IgD-negative memory B cell (primary cell): ENCODE measurements around the gene DDR1. TPM values are rescaled to one million over a fixed set of nuclear protein-coding genes. Genes with fewer than 3 reads are reported as not detected.

ENCODE experiments used
- H3K27ac Mint-ChIP-seq, 3 donors: one replicate each; pipeline ENCODE4 v1.8.0; 2020 to 2022; ENCODE audit warnings: mild to moderate bottlenecking in 3 of 3, mixed read lengths in 3 of 3, moderate library complexity in 1 of 3
- H3K27me3 Mint-ChIP-seq: one replicate; pipeline ENCODE4 v1.8.0; 2021; ENCODE audit warnings: mixed read lengths
- H3K36me3 Mint-ChIP-seq: one replicate; pipeline ENCODE4 v1.8.0; 2020; ENCODE audit warnings: mild to moderate bottlenecking, mixed read lengths
- H3K4me1 Mint-ChIP-seq, 3 donors: one replicate each; pipeline ENCODE4 v1.8.0; 2020 to 2022; ENCODE audit warnings: mixed read lengths in 3 of 3, mild to moderate bottlenecking in 1 of 3
- H3K4me3 Mint-ChIP-seq, 4 donors: one replicate each; pipeline ENCODE4 v1.8.0; 2020 to 2022; ENCODE audit warnings: mild to moderate bottlenecking in 4 of 4, mixed read lengths in 4 of 4, moderate library complexity in 3 of 4
- H3K9me3 Mint-ChIP-seq, 3 donors: one replicate each; pipeline ENCODE4 v1.8.0; 2020 to 2021; ENCODE audit warnings: mixed read lengths in 3 of 3, mild to moderate bottlenecking in 1 of 3
- polyA plus RNA-seq: library from polyadenylated mRNA; unstranded; fragments of 300-500 nt; fragmentation: Illumina TruSeq; gene quantifications from one replicate; pipeline ENCODE4 v1.2.3, GENCODE V29; 2021

Gene DDR1
- polyA plus RNA-seq, 1 donor from 2014 or later = 4.6 TPM

GRCh38 chr6:30882204-30882758 lies 2.0 kb upstream of the DDR1 start:
- Mint-ChIP-seq H3K4me1 (peaks cover 22 to 45% (median 37%) of the 10 kb centered on the region in 3 donors), H3K36me3 (no peaks in the 10 kb centered on the region), H3K27ac (peak overlapping the region; percentile 73 to 93 (median 90)), H3K27me3 (peaks cover 6% of the 10 kb centered on the region), H3K4me3 (no peak overlapping the region), H3K9me3 (no peaks in the 10 kb centered on the region)

GRCh38 chr6:30882759-30883684 lies 1.3 kb upstream of the DDR1 start:
- Mint-ChIP-seq H3K27ac (peak overlapping the region; percentile 73 to 96 (median 90)), H3K9me3 (no peaks in the 10 kb centered on the region), H3K4me3 (peak overlapping the region; percentile 77 to 96 (median 89)), H3K4me1 (peaks cover 18 to 41% (median 35%) of the 10 kb centered on the region in 3 donors), H3K36me3 (no peaks in the 10 kb centered on the region), H3K27me3 (peaks cover 6% of the 10 kb centered on the region)

- H3K27me3 Mint-ChIP-seq = peaks cover 6% of the 10 kb centered on the region
- no peaks in the 10 kb centered on the region for H3K36me3 Mint-ChIP-seq
- H3K4me1 Mint-ChIP-seq = peaks cover 24 to 30% (median 29%) of the 10 kb centered on the region in 3 donors
- H3K27ac Mint-ChIP-seq = peak overlapping the region; percentile 47 to 84 (median 60)
- H3K9me3 Mint-ChIP-seq = no peaks in the 10 kb centered on the region
- peak overlapping the region; percentile 81 to 96 (median 91) for H3K4me3 Mint-ChIP-seq
Measured at GRCh38 chr6:30884521-30885480, 482 bp downstream of the DDR1 start.

- peaks cover 24 to 29% (median 27%) of the 10 kb centered on the region in 3 donors for H3K4me1 Mint-ChIP-seq
- no peaks in the 10 kb centered on the region for H3K9me3 Mint-ChIP-seq
- H3K4me3 Mint-ChIP-seq = peak overlapping the region; percentile 81 to 96 (median 89)
- no peaks in the 10 kb centered on the region for H3K36me3 Mint-ChIP-seq
- peak overlapping the region; percentile 47 to 84 (median 60) for H3K27ac Mint-ChIP-seq
- H3K27me3 Mint-ChIP-seq = peaks cover 6% of the 10 kb centered on the region
Measured at GRCh38 chr6:30885481-30885998, 1.2 kb downstream of the DDR1 start.

- peaks cover 6% of the 10 kb centered on the region for H3K27me3 Mint-ChIP-seq
- H3K9me3 Mint-ChIP-seq = no peaks in the 10 kb centered on the region
- peak overlapping the region; percentile 81 to 96 (median 89) for H3K4me3 Mint-ChIP-seq
- H3K36me3 Mint-ChIP-seq = no peaks in the 10 kb centered on the region
- peaks cover 24 to 29% (median 27%) of the 10 kb centered on the region in 3 donors for H3K4me1 Mint-ChIP-seq
- H3K27ac Mint-ChIP-seq = peak overlapping the region; percentile 47 to 60 (median 50)
Measured at GRCh38 chr6:30885999-30886896, 1.9 kb downstream of the DDR1 start.

- peaks cover 6% of the 10 kb centered on the region for H3K27me3 Mint-ChIP-seq
- peak overlapping the region in 1 of 3 donors; percentile 16 for H3K27ac Mint-ChIP-seq
- peaks cover 24 to 29% (median 27%) of the 10 kb centered on the region in 3 donors for H3K4me1 Mint-ChIP-seq
- H3K4me3 Mint-ChIP-seq = peak overlapping the region in 2 of 4 donors; percentile 81 to 84
- no peaks in the 10 kb centered on the region for H3K9me3 Mint-ChIP-seq
- H3K36me3 Mint-ChIP-seq = no peaks in the 10 kb centered on the region
Measured at GRCh38 chr6:30886897-30887255, 2.6 kb downstream of the DDR1 start.

- peaks cover 20 to 23% (median 21%) of the 10 kb centered on the region in 3 donors for H3K4me1 Mint-ChIP-seq
- H3K27me3 Mint-ChIP-seq = peaks cover 9% of the 10 kb centered on the region
- H3K27ac Mint-ChIP-seq = no peak overlapping the region
- peaks cover 2% of the 10 kb centered on the region for H3K36me3 Mint-ChIP-seq
- H3K4me3 Mint-ChIP-seq = peak overlapping the region in 1 of 4 donors; percentile 73
- H3K9me3 Mint-ChIP-seq = no peaks in the 10 kb centered on the region
Measured at GRCh38 chr6:30887901-30888815, 3.8 kb downstream of the DDR1 start.

- Mint-ChIP-seq H3K4me3 (no peak overlapping the region), H3K36me3 (peaks cover 2% of the 10 kb centered on the region), H3K9me3 (no peaks in the 10 kb centered on the region), H3K27ac (no peak overlapping the region), H3K27me3 (peaks cover 9% of the 10 kb centered on the region), H3K4me1 (peaks cover 16 to 19% (median 18%) of the 10 kb centered on the region in 3 donors)
Measured at GRCh38 chr6:30888816-30889495, 4.6 kb downstream of the DDR1 start.

GRCh38 chr6:30889496-30889885 lies 5.2 kb downstream of the DDR1 start:
- Mint-ChIP-seq H3K4me3 (peak overlapping the region in 1 of 4 donors; percentile 10), H3K27ac (no peak overlapping the region), H3K27me3 (peaks cover 9% of the 10 kb centered on the region), H3K9me3 (no peaks in the 10 kb centered on the region), H3K4me1 (peaks cover 16 to 19% (median 18%) of the 10 kb centered on the region in 3 donors), H3K36me3 (peaks cover 2% of the 10 kb centered on the region)

GRCh38 chr6:30889921-30890645 lies 5.8 kb downstream of the DDR1 start:
- H3K4me3 Mint-ChIP-seq = peak overlapping the region in 1 of 4 donors; percentile 10
- peaks cover 15 to 19% (median 18%) of the 10 kb centered on the region in 3 donors for H3K4me1 Mint-ChIP-seq
- H3K36me3 Mint-ChIP-seq = peaks cover 8% of the 10 kb centered on the region
- no peak overlapping the region for H3K27ac Mint-ChIP-seq
- no peaks in the 10 kb centered on the region for H3K9me3 Mint-ChIP-seq
- peaks cover 9% of the 10 kb centered on the region for H3K27me3 Mint-ChIP-seq

GRCh38 chr6:30890646-30891449 lies 6.5 kb downstream of the DDR1 start:
- Mint-ChIP-seq H3K36me3 (peaks cover 8% of the 10 kb centered on the region), H3K9me3 (no peaks in the 10 kb centered on the region), H3K27ac (no peak overlapping the region), H3K4me1 (peaks cover 8 to 13% (median 12%) of the 10 kb centered on the region in 3 donors), H3K4me3 (no peak overlapping the region), H3K27me3 (peaks cover 5% of the 10 kb centered on the region)
